Esophagus muscularis mucosa (tissue), 4 donors: ENCODE results near the gene SAMD10. TPM values are rescaled to one million over a fixed set of nuclear protein-coding genes. Genes with fewer than 3 reads are reported as not detected.

Experiments
- DNase-seq: peaks from one replicate; pipeline ENCODE4 v3.0.0-alpha.2; 2017; ENCODE audit errors: extremely low spot score
- H3K27ac ChIP-seq, 4 donors: fragments of 200-600 bp; sonication (generic); replicated peaks in 1 of 4; 1 replicate in 3 of 4; 2 replicates in 1 of 4; pipeline ENCODE4 v1.5.1; 2016 to 2019; ENCODE audit warnings: mild to moderate bottlenecking in 1 of 4
- H3K27me3 ChIP-seq, 4 donors: fragments of 200-600 bp; sonication (generic); one replicate each; pipeline versions ENCODE4 v1.5.1 to v1.6.0; 2016 to 2019
- H3K36me3 ChIP-seq, 4 donors: fragments of 200-600 bp; sonication (generic); one replicate each; pipeline ENCODE4 v1.5.1; 2016 to 2019
- H3K4me1 ChIP-seq, 4 donors: fragments of 200-600 bp; sonication (generic); one replicate each; pipeline ENCODE4 v1.5.1; 2016 to 2019
- H3K4me3 ChIP-seq, 4 donors: fragments of 200-600 bp; sonication (generic); 1 replicate in 2 of 4; 2 replicates in 2 of 4; pipeline ENCODE4 v1.5.1; 2016 to 2019; ENCODE audit warnings: mild to moderate bottlenecking in 4 of 4, moderate library complexity in 1 of 4
- H3K9me3 ChIP-seq, 4 donors: fragments of 200-600 bp; sonication (generic); 1 replicate in 3 of 4; 2 replicates in 1 of 4; pipeline ENCODE4 v1.5.1; 2016 to 2019
- CTCF ChIP-seq, 3 experiments: fragments of 200-600 bp in 2 of 3; fragments of 450-650 bp in 1 of 3; sonication (generic) in 2 of 3; IDR thresholded peaks; one replicate each; pipeline ENCODE4 v1.5.1; 2017 to 2019; ENCODE audit warnings: antibody characterized with exemption in 3 of 3, mild to moderate bottlenecking in 2 of 3, moderate library complexity in 1 of 3
- EP300 ChIP-seq: sonication (generic); formaldehyde crosslinking; IDR thresholded peaks from one replicate; pipeline ENCODE4 v1.6.1; 2017; ENCODE audit warnings: antibody characterized with exemption
- POLR2A ChIP-seq: fragments of 450-650 bp; IDR thresholded peaks from one replicate; pipeline ENCODE4 v1.6.1; 2017; ENCODE audit warnings: antibody characterized with exemption, moderate library complexity, mild to moderate bottlenecking, low read depth
- POLR2AphosphoS5 ChIP-seq, 2 donors: sonication (generic); formaldehyde crosslinking; IDR thresholded peaks; one replicate each; pipeline ENCODE4 v1.6.1; 2017; ENCODE audit warnings: antibody characterized with exemption in 2 of 2
- WGBS: methylation state at CpG from one replicate; pipeline ENCODE4 v1.1.5; 2018; 5-methylcytosine and 5-hydroxymethylcytosine counted together
- intact Hi-C: fragments of 100-400 bp; cut with DNase I; formaldehyde crosslinking; loops from one replicate; pipeline ENCODE4 v1.15.1; 2023
- total RNA-seq, 4 donors: library from RNA; depleted of rRNA; stranded (reverse); fragments of >200 nt; gene quantifications; one replicate each; pipeline versions ENCODE4 v1.1.0 to v1.2.1, GENCODE V29; 2016

Gene SAMD10
- total RNA-seq, 4 donors from 2014 or later: 2.1 to 11.7 (median 4.4) TPM

GRCh38 chr20:64006902-64007301 lies 27.5 kb upstream of the SAMD10 start:
- Histone ChIP-seq H3K27ac (no peak overlapping the region), H3K4me3 (no peak overlapping the region), H3K36me3 (peaks cover 41 to 96% (median 92%) of the 10 kb centered on the region in 4 donors), H3K9me3 (no peaks in the 10 kb centered on the region), H3K27me3 (no peaks in the 10 kb centered on the region), H3K4me1 (peaks cover 4 to 18% (median 7%) of the 10 kb centered on the region in 4 donors)
- TF ChIP-seq EP300: no peak
- TF ChIP-seq POLR2A: no peak
- TF ChIP-seq POLR2AphosphoS5 (IDR thresholded peaks at IDR 0.05): no peak
- no peak for TF ChIP-seq CTCF (IDR thresholded peaks at IDR 0.05)
- intact Hi-C loops: no loop called here
- WGBS: 100% methylated on average over 3 of the region's 3 CpGs
- no peak for DNase-seq

GRCh38 chr20:64006490-64006889 lies 27.0 kb upstream of the SAMD10 start:
- DNase-seq: no peak
- Histone ChIP-seq H3K4me3 (no peak overlapping the region), H3K27me3 (no peaks in the 10 kb centered on the region), H3K36me3 (peaks cover 40 to 98% (median 94%) of the 10 kb centered on the region in 4 donors), H3K27ac (no peak overlapping the region), H3K4me1 (peaks cover 4 to 20% (median 8%) of the 10 kb centered on the region in 4 donors), H3K9me3 (no peaks in the 10 kb centered on the region)
- intact Hi-C loops: no loop called here
- 83% methylated on average over 5 of the region's 10 CpGs for WGBS
- no peak for TF ChIP-seq POLR2AphosphoS5 (IDR thresholded peaks at IDR 0.05)
- TF ChIP-seq POLR2A: no peak
- no peak for TF ChIP-seq EP300
- no peak for TF ChIP-seq CTCF (IDR thresholded peaks at IDR 0.05)

GRCh38 chr20:64005394-64005793 lies 26.0 kb upstream of the SAMD10 start:
- Histone ChIP-seq H3K27me3 (no peaks in the 10 kb centered on the region), H3K4me1 (peaks cover 4 to 26% (median 10%) of the 10 kb centered on the region in 4 donors), H3K36me3 (peaks cover 40 to 98% (median 94%) of the 10 kb centered on the region in 4 donors), H3K27ac (no peak overlapping the region), H3K9me3 (no peaks in the 10 kb centered on the region), H3K4me3 (no peak overlapping the region)
- TF ChIP-seq CTCF (IDR thresholded peaks at IDR 0.05): no peak
- TF ChIP-seq POLR2AphosphoS5 (IDR thresholded peaks at IDR 0.05): no peak
- no peak for TF ChIP-seq POLR2A
- no peak for TF ChIP-seq EP300
- WGBS: 88% methylated on average over 6 of the region's 6 CpGs
- no peak for DNase-seq
- intact Hi-C loops: no loop called here

GRCh38 chr20:64003960-64004725 lies 24.7 kb upstream of the SAMD10 start:
- Histone ChIP-seq H3K36me3 (peaks cover 45 to 98% (median 95%) of the 10 kb centered on the region in 4 donors), H3K27ac (no peak overlapping the region), H3K4me3 (no peak overlapping the region), H3K9me3 (no peaks in the 10 kb centered on the region), H3K4me1 (peaks cover 4 to 26% (median 10%) of the 10 kb centered on the region in 4 donors), H3K27me3 (no peaks in the 10 kb centered on the region)
- 77% methylated on average over 6 of the region's 7 CpGs for WGBS
- DNase-seq: no peak
- no peak for TF ChIP-seq POLR2A
- TF ChIP-seq POLR2AphosphoS5 (IDR thresholded peaks at IDR 0.05): no peak
- no peak for TF ChIP-seq EP300
- no peak for TF ChIP-seq CTCF (IDR thresholded peaks at IDR 0.05)
- intact Hi-C loops: no loop called here
